GM19238 (cell line): Measurements from ENCODE around the gene TIPIN.
"Not testable (repeated sequence)": the region's sequence is repeated elsewhere in the genome, so short reads cannot be mapped to it uniquely, and the experiment has no call there.

Source experiments
- DNase-seq: peaks from one replicate; pipeline ENCODE4 v3.0.0; 2011; ENCODE audit warnings: low spot score; ENCODE audit not compliant: insufficient read length

Gene TIPIN

DNA sequence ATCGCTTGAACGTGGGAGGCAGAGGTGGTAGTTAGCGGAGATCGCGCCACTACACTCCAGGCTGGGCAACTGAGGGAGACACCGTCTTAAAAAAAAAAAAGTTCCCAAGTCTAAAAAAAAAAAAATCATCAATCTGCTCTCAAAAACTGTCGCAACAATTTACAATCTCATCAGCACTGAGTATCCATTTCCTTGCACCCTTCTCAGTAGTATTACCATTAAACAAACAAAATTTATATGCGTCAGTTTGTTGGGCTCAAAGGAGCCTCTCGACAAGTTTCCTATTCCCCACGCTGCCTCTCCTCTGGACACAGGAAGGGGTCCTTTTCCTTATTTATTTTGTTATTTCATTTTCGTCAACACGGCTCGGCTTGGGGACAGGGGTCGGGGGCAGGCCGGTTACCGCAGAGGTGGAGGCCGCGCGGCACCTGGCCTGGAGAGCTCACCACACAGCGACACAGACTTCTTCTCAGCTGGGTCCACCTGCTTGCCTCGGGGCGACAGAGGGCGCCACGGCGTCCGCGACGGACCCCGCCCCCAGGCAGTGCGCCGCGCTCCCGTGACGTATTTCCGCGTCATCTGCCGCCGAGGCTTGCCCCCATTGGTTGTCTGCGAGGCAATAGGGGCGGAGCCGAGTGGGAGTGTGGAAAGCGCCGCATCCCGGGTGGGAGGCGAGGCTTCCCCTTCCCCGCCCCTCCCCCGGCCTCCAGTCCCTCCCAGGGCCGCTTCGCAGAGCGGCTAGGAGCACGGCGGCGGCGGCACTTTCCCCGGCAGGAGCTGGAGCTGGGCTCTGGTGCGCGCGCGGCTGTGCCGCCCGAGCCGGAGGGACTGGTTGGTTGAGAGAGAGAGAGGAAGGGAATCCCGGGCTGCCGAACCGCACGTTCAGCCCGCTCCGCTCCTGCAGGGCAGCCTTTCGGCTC, 30.0 kb upstream of the TIPIN start, which contains the start of gene MAP2K1:
Gene MAP2K1 (plus strand): TSS at position 709 of the 920 bp plus-strand sequence. CDS start 436 bp downstream, outside the sequence.
- DNase-seq = peak; percentile 86

DNA sequence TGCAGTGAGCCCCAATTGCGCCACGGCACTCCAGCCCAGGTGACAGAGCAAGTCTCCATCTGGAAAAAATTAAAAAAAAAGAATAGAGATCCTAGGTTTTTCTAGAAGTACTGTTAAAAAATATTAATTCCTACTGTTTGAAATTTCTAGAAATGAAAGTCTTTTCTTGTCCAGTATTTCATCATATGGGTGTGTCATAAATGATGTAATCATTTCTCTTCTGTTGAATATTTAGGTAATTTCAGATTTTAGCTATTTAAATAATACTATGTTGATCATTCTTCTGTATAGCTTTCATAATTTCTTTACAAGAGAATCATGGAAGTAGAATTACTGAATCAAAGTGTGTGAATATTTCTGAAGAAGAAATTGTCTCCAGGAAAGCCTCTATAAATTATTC, 24.9 kb upstream of the TIPIN start:
- DNase-seq = not testable (repeated sequence)

DNA sequence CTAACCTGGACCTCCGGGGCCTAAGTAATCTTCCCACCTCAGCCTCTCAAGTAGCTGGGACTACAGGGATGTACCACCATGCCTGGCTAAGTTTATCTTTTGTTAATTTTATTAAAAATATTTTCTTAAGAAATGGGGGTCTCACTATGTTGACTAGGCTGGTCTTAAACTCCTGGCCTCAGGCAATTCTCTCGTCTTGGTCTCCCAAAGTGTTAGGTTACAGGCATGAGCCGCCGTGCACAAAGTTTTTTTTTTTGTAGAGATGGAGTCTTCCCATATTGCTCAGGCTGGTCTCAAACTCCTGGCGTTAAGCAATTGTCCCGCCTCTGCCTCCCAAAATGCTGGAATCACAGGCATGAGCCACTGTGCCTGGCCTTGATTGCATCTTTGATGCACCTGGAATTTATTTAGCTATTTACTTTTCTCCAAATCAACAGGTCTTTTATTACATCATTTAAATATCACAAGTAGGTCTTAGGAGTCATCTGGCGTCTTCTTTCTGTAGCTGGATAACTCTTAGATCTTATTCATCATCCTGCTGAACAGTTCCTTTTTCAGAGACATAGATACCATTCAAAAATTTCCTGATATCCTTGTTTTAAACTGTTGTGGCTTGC, 22.4 kb upstream of the TIPIN start:
- no peak for DNase-seq

DNA sequence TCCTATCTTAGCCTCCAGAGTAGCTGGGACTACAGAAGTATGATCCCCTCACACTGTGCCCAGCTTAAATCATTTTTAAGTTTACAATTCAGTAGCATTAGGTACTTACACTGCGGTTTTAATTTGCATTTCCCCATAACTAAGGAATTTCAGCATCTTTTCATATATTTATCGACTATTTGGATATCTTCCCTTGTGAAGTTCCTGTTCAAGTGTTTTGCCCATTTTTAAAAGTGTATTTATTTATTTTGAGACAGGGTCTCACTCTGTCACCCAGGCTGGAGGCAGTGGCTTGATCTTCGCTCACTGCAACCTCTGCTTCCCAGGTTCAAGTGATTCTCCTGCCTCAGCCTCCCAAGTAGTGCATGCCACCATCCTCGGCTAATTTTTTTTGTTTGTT, 17.7 kb upstream of the TIPIN start:
- DNase-seq = no peak

DNA sequence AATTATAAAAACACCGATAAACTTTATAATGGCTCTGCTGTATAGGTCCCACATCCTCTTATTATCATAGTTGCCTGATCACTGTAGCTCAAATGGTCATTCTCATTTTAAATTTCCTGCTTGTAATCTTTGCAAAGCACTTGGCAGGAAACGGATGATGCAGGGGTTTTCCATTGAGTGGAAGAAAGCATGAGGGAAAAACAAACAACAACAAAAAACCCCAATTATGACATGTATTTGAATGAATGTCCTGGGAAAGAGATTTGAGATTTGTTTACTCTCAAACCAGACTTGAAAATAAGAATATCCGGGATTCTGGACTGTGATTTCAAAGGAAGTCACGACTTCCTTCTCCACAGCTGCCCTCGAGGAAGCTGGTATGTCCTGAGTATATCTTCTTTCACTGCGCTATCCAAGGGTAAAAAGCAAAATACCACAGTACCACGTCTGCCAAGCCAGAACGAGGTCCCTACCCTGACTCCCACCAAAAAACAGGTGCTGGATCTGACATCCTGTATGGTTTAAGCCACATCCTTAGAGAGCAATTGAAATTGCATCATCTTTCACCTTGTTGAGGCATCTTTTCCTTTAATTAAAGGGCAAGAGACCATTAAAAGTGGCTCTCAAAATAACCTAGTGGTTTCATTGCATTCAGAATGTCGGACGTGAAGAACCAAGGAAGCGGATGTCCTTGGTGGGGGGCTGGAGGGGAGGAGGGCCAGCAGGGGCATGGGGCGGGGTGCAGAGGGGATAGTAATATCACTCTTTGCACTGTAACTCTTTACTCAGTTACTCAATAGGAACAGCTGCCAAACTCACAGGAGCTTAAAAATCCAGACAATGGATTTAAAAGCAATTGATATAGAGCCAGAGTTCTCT, 13.5 kb upstream of the TIPIN start:
- peak; percentile 52 for DNase-seq

DNA sequence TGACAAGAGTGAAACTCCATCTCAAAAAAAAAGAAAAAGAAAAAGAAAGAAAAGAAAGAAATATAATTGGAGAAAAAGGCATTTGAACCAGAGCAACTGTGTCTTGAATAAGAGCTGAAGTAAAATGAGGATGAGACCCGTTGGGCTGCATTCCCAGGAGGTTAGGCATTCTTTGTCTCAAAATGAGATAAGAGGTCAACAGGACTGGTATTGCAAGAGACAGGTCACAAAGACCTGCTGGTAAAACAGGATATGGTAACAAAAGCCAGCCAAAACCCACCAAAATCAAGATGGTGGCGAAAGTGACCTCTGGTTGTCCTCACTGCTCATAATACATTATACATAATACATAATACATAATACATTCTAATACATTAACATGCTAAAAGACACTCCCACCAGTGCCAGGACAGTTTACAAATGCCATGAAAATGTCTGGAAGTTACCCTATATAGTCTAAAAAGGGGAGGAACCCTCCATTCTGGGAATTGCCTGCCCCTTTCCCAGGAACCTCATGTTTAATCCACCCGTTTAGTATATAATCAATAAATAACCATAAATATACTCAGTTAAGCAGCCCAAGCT, 8.6 kb upstream of the TIPIN start:
- no peak for DNase-seq

DNA sequence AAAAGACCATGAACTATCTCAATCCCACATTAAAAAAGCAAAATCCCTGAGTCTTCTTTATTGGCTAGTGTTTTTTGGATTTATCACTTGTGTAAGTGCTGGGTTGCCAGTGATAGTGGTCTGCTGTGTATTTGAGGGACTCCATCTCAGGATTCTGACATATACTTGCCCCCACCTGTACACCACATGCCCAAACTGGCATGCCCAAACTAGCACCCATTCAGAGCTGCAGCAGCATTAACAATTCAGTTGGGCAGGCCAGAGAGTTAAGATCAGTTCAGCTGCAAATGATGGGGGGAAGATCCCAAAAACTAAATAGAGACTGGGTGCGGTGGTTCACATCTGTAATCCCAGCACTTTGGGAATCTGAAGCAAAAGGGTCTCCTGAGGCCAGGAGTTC, 6.3 kb upstream of the TIPIN start:
- DNase-seq = no peak

DNA sequence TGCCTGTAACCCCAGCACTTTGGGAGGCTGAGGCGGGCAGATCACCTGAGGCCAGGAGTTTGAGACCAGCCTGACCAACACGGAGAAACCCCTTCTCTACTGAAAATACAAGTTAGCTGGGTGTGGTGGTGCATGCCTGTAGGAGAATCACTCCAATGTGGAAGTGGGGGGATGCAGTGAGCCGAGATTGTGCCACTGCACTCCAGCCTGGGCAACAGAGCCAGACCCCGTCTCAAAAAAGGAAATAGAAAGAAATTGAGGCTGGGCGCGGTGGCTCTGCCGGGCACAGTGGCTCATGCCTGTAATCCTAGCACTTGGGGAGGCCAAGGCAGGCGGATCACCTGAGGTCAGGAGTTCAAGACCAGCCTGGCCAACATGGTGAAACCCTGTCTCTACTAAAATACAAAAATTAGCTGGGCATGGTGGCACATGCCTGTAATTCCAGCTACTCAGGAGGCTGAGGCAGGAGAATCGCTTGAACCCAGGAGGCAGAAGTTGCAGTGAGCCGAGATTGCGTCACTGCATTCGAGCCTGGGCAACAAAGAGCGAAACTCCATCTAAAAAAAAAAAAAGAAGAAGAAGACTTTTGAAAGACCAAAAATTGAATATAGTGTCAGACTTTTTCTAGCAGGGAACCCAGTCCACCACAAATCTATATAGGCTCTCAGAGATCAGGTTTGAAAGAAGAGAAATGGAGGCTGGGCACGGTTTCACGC, 5.4 kb upstream of the TIPIN start:
- not testable (repeated sequence) for DNase-seq

DNA sequence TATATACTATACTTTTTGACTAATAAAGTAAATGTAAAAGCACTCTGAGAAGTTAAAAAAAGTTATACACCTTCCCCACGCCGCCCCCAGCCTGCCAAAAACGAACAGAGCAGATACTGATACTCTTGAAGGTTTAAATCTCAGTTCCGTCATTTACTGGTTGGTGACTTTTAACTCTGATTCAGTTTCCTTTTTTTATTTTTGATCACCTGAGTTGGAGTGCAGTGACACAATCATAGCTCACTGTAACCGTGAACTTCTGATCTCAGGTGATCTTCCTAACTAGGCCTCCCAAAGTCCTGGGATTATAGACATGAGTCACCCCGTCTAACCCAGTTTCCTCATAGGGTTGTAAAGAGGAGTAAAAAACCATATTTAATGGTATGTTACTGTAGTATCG, 3.3 kb upstream of the TIPIN start:
- no peak for DNase-seq

DNA sequence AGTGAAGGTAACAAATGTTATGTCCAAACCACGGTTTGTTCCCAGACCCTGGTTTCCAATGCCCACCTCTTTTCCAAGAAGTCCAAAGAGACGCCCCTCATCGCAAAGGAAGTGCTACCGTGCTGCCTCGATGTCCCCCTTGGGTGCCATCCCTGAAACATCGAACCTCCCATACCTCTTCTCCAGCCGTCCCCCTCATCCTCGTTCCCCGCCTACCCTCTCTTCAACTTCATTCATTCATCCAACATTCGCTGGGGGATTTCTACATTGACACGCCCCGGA, 467 bp downstream of the TIPIN start:
- DNase-seq = no peak

DNA sequence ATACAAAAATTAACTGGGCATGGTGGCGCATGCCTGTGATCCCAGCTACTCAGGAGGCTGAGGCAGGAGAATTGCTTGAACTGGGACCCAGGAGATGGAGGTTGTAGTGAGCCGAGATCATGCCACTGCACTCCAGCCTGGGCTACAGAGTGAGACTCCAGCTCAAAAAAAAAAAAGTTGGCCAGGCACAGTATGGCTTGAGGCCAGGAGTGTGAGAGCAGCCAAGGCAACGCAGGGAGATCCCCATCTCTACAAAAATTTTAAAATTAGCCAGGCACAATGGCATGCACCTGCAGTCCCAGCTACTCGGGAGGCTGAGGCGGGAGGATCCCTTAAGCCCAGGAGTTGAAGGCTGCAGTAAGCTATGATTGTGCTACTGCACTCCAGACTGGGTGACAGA, 8.0 kb downstream of the TIPIN start:
- DNase-seq = not testable (repeated sequence)

DNA sequence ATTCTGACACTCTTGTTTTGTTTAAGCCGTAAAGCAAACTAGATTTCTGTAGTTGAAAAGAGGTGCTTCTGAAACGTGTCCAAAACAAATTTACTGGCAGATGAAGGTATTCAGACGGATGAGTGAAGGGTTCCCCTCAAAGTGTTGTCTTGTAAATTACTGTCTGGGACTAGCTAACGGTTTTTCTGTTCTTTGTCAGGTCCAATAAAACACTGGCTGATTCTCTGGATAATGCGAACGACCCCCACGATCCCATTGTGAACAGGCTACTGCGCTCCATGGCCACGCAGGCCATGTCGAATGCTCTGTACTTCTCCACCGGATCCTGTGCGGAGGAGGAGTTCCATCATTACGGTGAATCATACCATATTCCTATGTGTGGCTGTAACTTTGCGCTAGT, 27.7 kb downstream of the TIPIN start:
- no peak for DNase-seq

DNA sequence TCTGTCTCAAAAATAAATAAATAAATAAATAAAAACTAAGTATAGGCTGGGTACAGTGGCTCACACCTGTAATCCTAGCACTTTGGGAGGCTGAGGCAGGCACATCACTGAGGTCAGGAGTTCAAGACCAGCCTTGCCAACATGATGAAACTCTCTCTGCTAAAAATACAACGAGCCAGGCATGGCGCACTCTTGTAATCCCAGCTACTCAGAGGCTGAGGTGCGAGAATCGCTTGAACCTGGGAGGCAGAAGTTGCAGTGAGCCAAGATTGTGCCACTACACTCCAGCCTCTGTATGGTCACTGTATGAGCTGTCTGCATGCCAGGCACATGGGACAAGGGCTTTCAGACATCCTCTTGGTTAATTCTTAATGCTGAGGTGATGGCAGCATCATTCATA, 28.7 kb downstream of the TIPIN start:
- DNase-seq = no peak

DNA sequence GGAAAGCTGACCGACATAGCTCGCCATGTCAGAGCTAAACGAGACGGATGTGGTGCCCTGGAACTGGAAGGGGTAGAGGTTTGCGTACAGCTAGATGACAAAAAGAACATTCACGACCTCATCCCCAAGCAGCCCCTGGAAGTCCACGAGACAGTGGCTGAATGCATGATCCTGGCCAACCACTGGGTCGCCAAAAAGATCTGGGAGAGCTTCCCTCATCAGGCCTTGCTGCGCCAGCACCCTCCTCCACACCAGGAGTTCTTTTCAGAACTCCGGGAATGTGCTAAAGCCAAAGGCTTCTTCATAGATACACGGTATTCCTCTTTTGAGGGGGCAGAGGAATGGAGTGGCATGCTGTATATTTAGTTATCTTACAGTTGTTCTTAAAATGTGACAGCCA, 30.4 kb downstream of the TIPIN start:
- DNase-seq = no peak

DNA sequence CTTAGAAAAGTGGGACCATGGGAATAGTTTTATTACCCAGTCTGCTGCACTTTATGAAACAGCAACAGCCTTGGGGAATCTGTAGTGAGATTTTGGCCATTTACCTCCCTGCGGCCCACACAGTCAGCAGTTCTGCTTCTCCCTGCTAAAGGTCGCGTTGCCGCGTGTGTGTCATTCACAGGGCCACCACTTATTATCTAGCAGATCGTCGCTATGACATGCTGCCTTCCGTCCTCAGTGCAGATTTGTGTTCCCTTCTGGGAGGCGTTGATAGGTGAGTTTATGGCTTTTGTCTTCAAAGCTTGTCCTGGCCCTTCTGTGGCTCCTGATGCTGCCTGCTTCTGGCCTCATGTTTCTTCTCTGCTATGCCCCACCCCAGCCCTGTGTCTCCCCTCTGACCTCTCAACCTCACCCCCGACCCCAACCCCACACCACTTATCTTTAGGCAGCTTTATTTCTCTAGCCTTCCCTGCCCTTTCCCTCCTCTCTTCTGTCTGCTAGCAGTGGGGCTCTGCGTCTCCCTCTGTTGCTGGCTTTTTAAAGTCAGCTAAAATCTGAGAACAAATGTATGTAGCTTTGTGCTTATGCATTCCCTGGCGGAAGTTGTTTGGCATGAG, 33.1 kb downstream of the TIPIN start:
- no peak for DNase-seq

DNA sequence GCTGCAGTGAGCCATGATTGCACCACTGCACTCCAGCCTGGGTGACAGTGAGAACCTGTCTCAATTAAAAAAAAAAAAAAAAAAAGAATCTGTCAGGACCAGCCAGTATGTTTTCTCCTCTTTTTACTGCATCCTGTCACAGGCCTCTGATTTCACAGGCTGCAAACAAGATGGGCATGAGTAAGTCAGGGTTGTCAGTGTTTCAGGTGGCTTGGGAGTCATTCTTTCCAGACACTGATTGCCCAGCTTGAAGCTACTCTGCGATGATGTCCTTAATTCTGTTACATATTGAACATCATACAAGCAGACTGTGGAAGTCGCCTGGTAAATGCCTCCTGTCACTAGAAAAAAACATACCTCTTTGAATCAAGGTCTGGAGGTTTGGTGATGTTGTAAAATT, 44.3 kb downstream of the TIPIN start:
- DNase-seq = no peak

DNA sequence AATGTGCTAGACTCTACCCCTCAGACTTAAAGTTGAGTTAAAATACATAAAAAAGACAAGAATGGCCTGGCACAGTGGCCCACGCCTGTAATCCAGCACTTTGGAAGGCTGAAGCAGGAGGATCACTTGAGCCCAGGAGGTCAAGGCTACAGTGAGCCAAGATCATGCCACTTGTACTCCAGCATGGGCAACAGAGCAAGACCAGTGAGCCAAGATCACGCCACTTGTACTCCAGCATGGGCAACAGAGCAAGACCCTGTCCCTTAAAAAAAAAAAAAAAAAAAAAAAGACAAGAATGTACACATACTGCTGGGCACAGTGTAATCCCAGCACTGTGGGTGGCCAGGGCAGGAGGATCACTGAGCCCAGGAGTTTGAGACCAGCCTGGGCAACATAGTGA, 45.7 kb downstream of the TIPIN start:
- DNase-seq = no peak

DNA sequence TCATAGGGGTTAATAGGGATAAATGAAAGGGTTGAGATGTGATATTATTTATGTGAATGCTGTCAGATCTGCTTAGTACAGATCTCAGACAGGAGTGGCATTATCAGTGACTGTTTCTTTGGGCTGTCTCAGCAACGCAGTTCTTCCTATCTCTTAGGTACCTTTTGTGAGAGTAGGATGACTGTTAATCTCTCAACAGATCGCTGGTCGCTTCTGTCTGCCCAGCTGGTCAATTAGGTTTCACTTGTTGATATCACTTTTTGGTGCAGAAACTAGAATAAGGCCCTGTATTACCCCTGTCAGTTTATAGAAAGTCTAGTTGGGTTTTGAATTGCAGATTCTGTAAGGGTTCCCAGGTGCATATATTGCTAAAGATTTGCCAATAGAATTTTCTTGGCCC, 46.7 kb downstream of the TIPIN start:
- DNase-seq = no peak

DNA sequence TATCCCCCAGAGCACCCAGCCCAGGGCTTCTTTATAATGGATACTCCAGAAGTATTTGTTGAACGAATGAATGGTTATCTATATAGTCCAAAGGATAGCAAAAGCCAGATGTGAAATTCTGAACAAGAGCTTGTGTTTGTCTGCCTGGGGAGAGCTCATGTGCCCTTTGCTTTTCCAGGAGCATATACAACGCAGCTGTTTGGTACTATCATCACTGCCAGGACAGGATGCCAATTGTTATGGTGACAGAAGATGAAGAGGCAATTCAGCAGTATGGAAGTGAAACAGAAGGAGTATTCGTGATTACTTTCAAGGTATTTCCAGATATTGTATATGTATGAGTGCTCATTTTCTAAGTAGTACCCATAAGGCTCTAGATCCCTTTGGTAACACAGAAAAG, 48.0 kb downstream of the TIPIN start:
- no peak for DNase-seq

DNA sequence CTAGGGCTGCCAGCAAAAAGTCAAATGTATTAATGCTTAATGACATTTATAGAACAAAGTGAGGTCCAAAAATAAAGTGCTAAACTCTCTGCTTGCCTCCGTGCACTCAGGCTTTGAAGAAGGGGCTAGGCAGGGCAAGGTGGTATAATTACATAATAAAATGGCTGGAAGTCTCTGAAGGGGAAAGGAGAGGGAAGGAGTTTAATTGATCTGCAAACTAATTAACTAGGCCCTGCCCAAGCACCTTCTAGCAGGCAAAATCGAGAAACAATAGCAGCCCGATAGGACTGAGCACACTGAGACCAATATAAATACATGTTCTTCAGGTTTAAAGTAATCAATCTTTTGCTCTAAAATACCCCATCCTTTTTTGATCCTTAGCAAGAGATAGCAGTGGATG, 50.1 kb downstream of the TIPIN start:
- no peak for DNase-seq

DNA sequence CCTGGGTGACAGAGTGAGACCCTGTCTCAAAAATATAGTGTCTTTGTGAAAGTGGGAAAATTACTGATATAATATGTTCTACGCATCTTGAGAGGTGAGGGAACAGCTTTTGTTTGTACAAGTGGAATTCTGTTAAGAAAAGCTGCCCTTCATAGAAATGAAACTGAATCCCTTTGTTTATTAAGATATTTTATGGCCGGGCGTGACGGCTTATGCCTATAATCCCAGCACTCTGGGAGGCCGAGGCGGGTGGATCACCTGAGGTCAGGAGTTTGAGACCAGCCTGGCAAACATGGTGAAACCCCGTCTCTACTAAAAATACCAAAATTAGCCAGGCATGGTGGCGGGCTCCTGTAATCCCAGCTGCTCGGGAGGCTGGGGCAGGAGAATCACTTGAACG, 52.1 kb downstream of the TIPIN start:
- not testable (repeated sequence) for DNase-seq
